ENCODE data around the gene HES3.
A peak's percentile ranks its signal among the peaks of the same experiment; 100 is the strongest.

HES3 gene

GRCh38 chr1:6243993-6244392, at the start of gene HES3:
HES3 (plus strand) TSS chr1:6244179; CDS start chr1:6244366, 187 bp downstream.
- DNase-seq (ENCODE audit: low read depth in 2 of 2, low spot score in 1 of 2), result no peak

- DNase-seq (ENCODE audit: low read depth in 2 of 2, low spot score in 1 of 2), result no peak
Measured at GRCh38 chr1:6197746-6198427, 46.1 kb upstream of the HES3 start.

- no peak for DNase-seq (ENCODE audit: low read depth in 2 of 2, low spot score in 1 of 2)
Measured at GRCh38 chr1:6198646-6199297, 45.2 kb upstream of the HES3 start.

- DNase-seq (ENCODE audit: low read depth in 2 of 2, low spot score in 1 of 2), result peak; percentile 91 to 95
Measured at GRCh38 chr1:6199298-6200187, 44.4 kb upstream of the HES3 start, which contains the start of gene RPL22. RPL22 (minus strand) TSS chr1:6199595; CDS start chr1:6199573, 22 bp downstream.

- no peak for DNase-seq (ENCODE audit: low read depth in 2 of 2, low spot score in 1 of 2)
Measured at GRCh38 chr1:6200188-6200809, 43.7 kb upstream of the HES3 start.

GRCh38 chr1:6202256-6202655, 41.7 kb upstream of the HES3 start:
- DNase-seq (ENCODE audit: low read depth in 2 of 2, low spot score in 1 of 2), result no peak

- no peak for DNase-seq (ENCODE audit: low read depth in 2 of 2, low spot score in 1 of 2)
Measured at GRCh38 chr1:6205849-6206519, 38.0 kb upstream of the HES3 start, which contains the start of gene RNF207. RNF207 (plus strand) TSS chr1:6206119; CDS start chr1:6206536, 417 bp downstream.

- DNase-seq (ENCODE audit: low read depth in 2 of 2, low spot score in 1 of 2), result no peak
Measured at GRCh38 chr1:6206520-6206855, 37.5 kb upstream of the HES3 start.

- DNase-seq (ENCODE audit: low read depth in 2 of 2, low spot score in 1 of 2), result no peak
Measured at GRCh38 chr1:6207075-6207885, 36.7 kb upstream of the HES3 start.

GRCh38 chr1:6207921-6208320, 36.1 kb upstream of the HES3 start:
- no peak for DNase-seq (ENCODE audit: low read depth in 2 of 2, low spot score in 1 of 2)

GRCh38 chr1:6208723-6209660, 35.0 kb upstream of the HES3 start:
- DNase-seq (ENCODE audit: low read depth in 2 of 2, low spot score in 1 of 2), result no peak

- DNase-seq (ENCODE audit: low read depth in 2 of 2, low spot score in 1 of 2), result no peak
Measured at GRCh38 chr1:6209661-6210580, 34.1 kb upstream of the HES3 start.

- DNase-seq (ENCODE audit: low read depth in 2 of 2, low spot score in 1 of 2), result no peak
Measured at GRCh38 chr1:6210591-6211355, 33.2 kb upstream of the HES3 start.

- no peak for DNase-seq (ENCODE audit: low read depth in 2 of 2, low spot score in 1 of 2)
Measured at GRCh38 chr1:6211731-6212130, 32.2 kb upstream of the HES3 start.

GRCh38 chr1:6212193-6212959, 31.6 kb upstream of the HES3 start:
- no peak for DNase-seq (ENCODE audit: low read depth in 2 of 2, low spot score in 1 of 2)

All from stimulated activated CD8-positive, alpha-beta memory T cell treated with anti-CD3 and anti-CD28 coated beads, Interleukin-4, amount 100 ng/mL, for 1 hour (primary cell).